Keratinocyte (primary cell): ENCODE results near the gene VOPP1.
"Not testable (repeated sequence)": the region's sequence is repeated elsewhere in the genome, so short reads cannot be mapped to it uniquely, and the experiment has no call there.

Experiments used
- EZH2 ChIP-seq: IDR thresholded peaks from one replicate; pipeline ENCODE4 v1.6.1; 2012; ENCODE audit warnings: inconsistent platforms, mild to moderate bottlenecking, low read length, moderate library complexity
- TF ChIP-seq, protein P1 (sequence below), 3 experiments: IDR thresholded peaks in 1 of 3; conservative IDR thresholded peaks in 1 of 3; optimal IDR thresholded peaks in 1 of 3; 2 replicates in 2 of 3; 3 replicates in 1 of 3; pipeline versions ENCODE3 to v1.5.1; 2011; ENCODE audit warnings: low read length in 3 of 3, mild to moderate bottlenecking in 3 of 3, moderate library complexity in 2 of 3, control low read depth in 1 of 3, inconsistent platforms in 1 of 3; ENCODE audit not compliant: insufficient read depth in 2 of 3; ENCODE audit errors: extremely low read depth in 1 of 3

DNA sequence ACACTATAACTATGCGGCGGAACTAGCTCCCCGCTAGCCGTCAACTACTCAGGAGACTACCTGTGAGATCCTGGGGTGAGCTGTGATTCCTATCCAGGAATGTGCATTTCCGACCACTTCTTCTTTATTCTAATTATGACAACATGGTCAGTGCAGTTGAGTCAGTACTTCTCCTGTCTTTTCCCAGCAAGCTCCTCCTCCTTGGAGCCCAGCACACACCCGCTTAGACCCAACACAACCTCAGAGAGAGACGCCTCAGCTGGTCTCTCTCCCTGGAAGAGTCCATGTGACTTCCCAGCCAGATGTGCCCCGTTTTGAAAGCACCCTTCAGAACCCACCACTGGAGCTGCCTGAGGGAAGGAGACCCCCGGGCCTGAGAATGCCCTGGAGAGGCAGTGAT lies 100.7 kb downstream of the VOPP1 start:
- TF ChIP-seq, protein P1, sequence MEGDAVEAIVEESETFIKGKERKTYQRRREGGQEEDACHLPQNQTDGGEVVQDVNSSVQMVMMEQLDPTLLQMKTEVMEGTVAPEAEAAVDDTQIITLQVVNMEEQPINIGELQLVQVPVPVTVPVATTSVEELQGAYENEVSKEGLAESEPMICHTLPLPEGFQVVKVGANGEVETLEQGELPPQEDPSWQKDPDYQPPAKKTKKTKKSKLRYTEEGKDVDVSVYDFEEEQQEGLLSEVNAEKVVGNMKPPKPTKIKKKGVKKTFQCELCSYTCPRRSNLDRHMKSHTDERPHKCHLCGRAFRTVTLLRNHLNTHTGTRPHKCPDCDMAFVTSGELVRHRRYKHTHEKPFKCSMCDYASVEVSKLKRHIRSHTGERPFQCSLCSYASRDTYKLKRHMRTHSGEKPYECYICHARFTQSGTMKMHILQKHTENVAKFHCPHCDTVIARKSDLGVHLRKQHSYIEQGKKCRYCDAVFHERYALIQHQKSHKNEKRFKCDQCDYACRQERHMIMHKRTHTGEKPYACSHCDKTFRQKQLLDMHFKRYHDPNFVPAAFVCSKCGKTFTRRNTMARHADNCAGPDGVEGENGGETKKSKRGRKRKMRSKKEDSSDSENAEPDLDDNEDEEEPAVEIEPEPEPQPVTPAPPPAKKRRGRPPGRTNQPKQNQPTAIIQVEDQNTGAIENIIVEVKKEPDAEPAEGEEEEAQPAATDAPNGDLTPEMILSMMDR (optimal IDR thresholded peaks at IDR 0.05 in 1 of 3, IDR thresholded peaks at IDR 0.05 in 1 of 3, conservative IDR thresholded peaks at IDR 0.05 in 1 of 3; ENCODE audit: extremely low read depth in 1 of 3, insufficient read depth in 2 of 3, low read length in 3 of 3): not testable (repeated sequence)
- TF ChIP-seq EZH2: not testable (repeated sequence)
